Right cardiac atrium (tissue), 5 donors: Measurements from ENCODE around the gene NUP88. TPM values are rescaled to one million over a fixed set of nuclear protein-coding genes. Genes with fewer than 3 reads are reported as not detected.

Experiments
- ATAC-seq, 2 donors: fragments of 200-7000 bp; cut with Tn5 transposase; one replicate each; pipeline versions ENCODE4 v1.8.0 to v1.9.1; 2020; ENCODE audit warnings: moderate library complexity in 2 of 2, mild to moderate bottlenecking in 1 of 2
- DNase-seq, 3 donors: peaks; one replicate each; pipeline ENCODE4 v3.0.0-alpha.2; 2020
- H3K27ac ChIP-seq: one replicate; pipeline ENCODE4 v1.5.1; 2013; ENCODE audit warnings: mild to moderate bottlenecking, low read length, control low read depth, moderate library complexity
- H3K27me3 ChIP-seq: one replicate; pipeline ENCODE4 v1.6.1; 2013; ENCODE audit not compliant: control insufficient read depth, insufficient read depth
- H3K4me1 ChIP-seq: one replicate; pipeline ENCODE4 v1.6.1; 2013; ENCODE audit warnings: low read length; ENCODE audit not compliant: control insufficient read depth, insufficient read depth
- H3K4me3 ChIP-seq: one replicate; pipeline ENCODE4 v1.5.1; 2013; ENCODE audit warnings: low read length, control low read depth
- H3K9me3 ChIP-seq: one replicate; pipeline ENCODE4 v1.6.1; 2013; ENCODE audit warnings: low read length; ENCODE audit not compliant: control insufficient read depth
- WGBS: extraction: QIAGEN DNeasy Blood & Tissue Kit; methylation state at CpG from one replicate; pipeline ENCODE4 v1.1.7; 2013; 5-methylcytosine and 5-hydroxymethylcytosine counted together
- intact Hi-C, 4 donors: fragments of 100-400 bp; cut with DNase I; formaldehyde crosslinking; loops; one replicate each; pipeline versions ENCODE4 v1.11.0 to v1.14.0; 2022 to 2023
- polyA plus RNA-seq: library from polyadenylated mRNA; stranded (reverse); fragments of 200-250 nt; gene quantifications from one replicate; pipeline ENCODE4 v1.2.3, GENCODE V29; 2013
- total RNA-seq, 4 donors: library from RNA; stranded (reverse); fragmentation: NEBNext Ultra II Directional; extraction: Animal tissue kit (Norgen Biotek cat#: 25700); gene quantifications; one replicate each; pipeline ENCODE4 v1.2.1, GENCODE V29; 2021
- donor health status: healthy with polysubstance abuse.
- donor health status: DM: no; HTN: yes; CAD: no.
- donor health status: DM: no; HTN: no; CAD: no.
- donor health status: DM: no; HTN: yes; CAD: no; lungs with severe emphysema.
- donor health status: DM: yes; HTN: yes; CAD: no.

NUP88 gene
- total and polyA plus RNA-seq, 5 donors: 28.5 to 42.1 (median 37.2) TPM

DNA sequence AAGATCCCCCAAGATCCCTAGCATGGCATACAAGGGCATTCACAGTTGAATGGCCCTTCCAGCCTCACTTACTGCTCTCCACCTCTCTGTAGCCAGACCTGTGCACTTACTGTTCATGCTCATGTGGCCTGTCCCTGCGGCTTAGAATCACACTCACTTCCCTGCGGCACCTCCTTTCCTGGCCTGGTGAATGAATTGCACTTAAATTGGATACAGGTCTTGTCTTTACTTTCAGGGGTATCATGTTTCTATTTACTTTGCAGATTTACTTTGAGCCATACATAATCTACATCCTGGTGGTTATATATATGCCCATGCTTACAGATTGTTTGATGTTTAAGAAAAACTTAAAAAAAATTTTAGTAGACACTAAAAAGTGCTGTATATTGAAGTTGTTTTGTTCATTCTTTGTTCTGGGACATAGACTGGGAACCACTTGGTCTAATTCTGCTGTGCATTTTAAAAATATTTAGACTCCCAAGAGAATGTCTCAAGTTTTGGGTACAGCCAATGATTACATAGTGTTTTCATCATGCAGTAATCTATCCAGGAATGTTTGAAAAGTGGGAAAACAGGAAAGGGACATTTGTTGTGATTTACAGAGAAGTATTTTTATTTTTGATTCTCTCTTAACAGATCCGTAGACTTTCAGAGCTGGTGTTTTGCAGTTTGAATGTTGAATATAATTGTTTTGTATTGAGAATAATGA is 63.9 kb downstream of the NUP88 start:
- Histone ChIP-seq H3K4me1 (peaks cover 1% of the 10 kb centered on the region), H3K27me3 (no peaks in the 10 kb centered on the region), H3K9me3 (no peaks in the 10 kb centered on the region), H3K27ac (peak overlapping the region; percentile 76), H3K4me3 (no peak overlapping the region)
- DNase-seq: no peak
- intact Hi-C loops: no loop called here
- 62% methylated on average over 3 of the region's 3 CpGs for WGBS
- ATAC-seq: peak in 1 of 2 donors; percentile 57

DNA sequence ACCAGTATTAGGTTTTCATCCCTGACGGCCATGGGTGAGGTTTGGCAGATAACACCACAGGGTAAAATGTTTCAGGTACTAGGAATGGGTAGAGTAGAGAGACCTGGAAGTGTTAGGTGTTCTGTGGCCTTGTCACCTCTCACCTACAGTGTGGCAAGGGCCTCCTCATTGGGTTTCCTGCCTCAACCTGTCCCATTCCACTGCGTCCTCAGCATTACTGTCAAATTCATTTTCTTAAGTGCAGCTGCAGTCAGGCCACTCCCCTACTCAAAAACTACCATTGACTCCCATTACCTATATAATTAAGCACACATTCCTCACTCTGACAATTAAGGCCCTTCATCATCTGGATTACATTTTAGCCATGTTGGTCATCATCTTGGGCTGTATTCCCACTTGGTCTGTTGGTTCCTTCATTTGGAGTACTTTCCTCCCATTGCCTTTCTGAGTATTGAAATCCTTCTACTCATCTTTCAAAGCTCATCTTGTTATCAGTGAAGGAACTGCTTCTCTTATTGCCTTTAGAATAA is 64.5 kb downstream of the NUP88 start:
- 86% methylated on average over 2 of the region's 2 CpGs for WGBS
- H3K27me3 ChIP-seq: no peaks in the 10 kb centered on the region
- DNase-seq (no peak), ATAC-seq (no peak)
- intact Hi-C loops: no loop called here
- H3K4me1 ChIP-seq: peaks cover 1% of the 10 kb centered on the region
- H3K9me3 ChIP-seq: no peaks in the 10 kb centered on the region
- H3K4me3 ChIP-seq: no peak overlapping the region
- peak overlapping the region; percentile 76 for H3K27ac ChIP-seq

DNA sequence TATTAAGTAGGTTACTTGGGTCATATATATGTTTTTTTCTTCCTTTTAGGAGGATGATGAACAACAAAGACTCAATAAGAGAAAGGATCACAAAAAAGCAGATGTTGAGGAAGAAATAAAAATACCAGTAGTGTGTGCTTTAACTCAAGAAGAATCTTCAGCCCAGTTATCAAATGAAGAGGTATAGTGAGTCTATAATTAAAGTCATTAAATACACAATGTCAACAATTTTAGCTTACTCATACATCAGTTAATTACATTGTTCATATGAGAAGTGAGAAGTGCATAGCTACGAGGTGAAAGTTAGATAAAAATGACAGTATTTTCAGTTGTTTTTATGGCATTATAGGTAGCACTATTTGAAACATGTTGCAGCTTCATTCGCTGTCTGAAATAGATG is 65.2 kb downstream of the NUP88 start:
- no peak for ATAC-seq
- Histone ChIP-seq H3K9me3 (no peaks in the 10 kb centered on the region), H3K4me3 (no peak overlapping the region), H3K27ac (no peak overlapping the region), H3K27me3 (no peaks in the 10 kb centered on the region), H3K4me1 (peaks cover 1% of the 10 kb centered on the region)
- DNase-seq: no peak
- intact Hi-C loops: no loop called here
- WGBS: 92% methylated on average over 2 of the region's 2 CpGs

DNA sequence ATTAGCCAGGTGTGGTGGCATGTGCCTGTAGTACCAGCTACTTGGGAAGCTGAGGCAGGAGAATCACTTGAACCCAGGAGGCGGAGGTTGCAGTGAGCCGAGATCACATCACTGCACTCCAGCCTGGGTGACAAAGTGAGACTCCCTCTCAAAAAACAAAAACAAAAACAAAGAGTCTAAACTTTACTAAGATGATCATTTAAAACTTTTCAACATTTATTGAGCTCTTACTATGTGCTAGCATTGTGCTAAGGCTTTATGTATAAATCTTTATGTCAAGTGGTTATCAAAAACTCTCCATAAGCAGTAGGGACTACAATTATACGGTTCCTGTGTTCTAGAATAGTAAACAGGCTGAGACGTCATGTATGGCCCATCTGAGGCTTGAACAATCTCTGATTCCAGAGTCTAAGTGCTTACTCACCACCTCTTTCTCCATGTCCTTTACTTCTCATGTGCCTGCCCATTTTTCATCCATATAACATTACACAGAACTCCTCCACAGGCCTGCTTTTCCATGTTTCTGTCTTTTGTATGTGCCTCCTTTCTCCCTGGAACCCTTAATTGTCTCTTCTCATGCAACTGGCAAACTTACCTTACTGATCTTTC is 66.7 kb downstream of the NUP88 start:
- Histone ChIP-seq H3K4me3 (no peak overlapping the region), H3K27ac (no peak overlapping the region), H3K27me3 (no peaks in the 10 kb centered on the region), H3K9me3 (no peaks in the 10 kb centered on the region), H3K4me1 (peaks cover 1% of the 10 kb centered on the region)
- intact Hi-C loops: no loop called here
- DNase-seq (no peak), ATAC-seq (no peak)
- WGBS: 93% methylated on average over 4 of the region's 4 CpGs

DNA sequence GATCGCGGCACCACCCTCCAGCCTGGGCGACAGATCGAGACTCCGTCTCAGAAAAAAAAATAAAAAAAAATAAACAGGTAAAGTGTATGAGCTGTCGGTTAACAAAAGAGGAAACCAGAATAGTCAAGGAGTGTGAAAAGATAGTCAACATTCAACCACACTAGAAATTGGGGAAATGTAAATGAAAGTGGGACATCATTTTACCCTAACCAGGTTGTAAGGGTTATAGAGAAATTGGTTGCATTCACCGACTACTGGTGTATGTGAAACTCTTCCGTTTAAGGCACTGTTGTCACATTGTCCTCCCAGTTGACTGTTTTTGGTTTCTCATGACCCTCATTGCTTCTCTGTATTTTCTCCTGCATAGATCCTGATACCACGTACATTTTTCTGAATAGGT is 74.5 kb downstream of the NUP88 start:
- 96% methylated on average over 9 of the region's 9 CpGs for WGBS

More for the DNA sequence above, 74.5 kb downstream of the NUP88 start:
- no peak overlapping the region for H3K27ac ChIP-seq
- no peak overlapping the region for H3K4me3 ChIP-seq
- DNase-seq (no peak), ATAC-seq (no peak)
- no peaks in the 10 kb centered on the region for H3K27me3 ChIP-seq
- intact Hi-C loops: no loop called here
- H3K4me1 ChIP-seq: no peaks in the 10 kb centered on the region
- no peaks in the 10 kb centered on the region for H3K9me3 ChIP-seq

Other genes starting within 250 kb of the NUP88 start
- gene ZNF594, start 227.8 kb downstream of the NUP88 start, total RNA-seq: 1 to 10 TPM; 6.8 to 8.2 (median 7.8) TPM
- 2.4 TPM for gene ZNF594, start 227.8 kb downstream of the NUP88 start, polyA plus RNA-seq
- gene SCIMP, start 184.8 kb downstream of the NUP88 start, total RNA-seq: 1 to 10 TPM; 1.9 to 3.7 (median 2.8) TPM
- gene SCIMP, start 184.8 kb downstream of the NUP88 start, polyA plus RNA-seq: 0.38 TPM
- gene RABEP1, start 137.4 kb downstream of the NUP88 start, total RNA-seq: 10 to 100 TPM; 46.1 to 53.2 (median 47.6) TPM
- 18.6 TPM for gene RABEP1, start 137.4 kb downstream of the NUP88 start, polyA plus RNA-seq
- 10 to 100 TPM; 28.3 to 31.4 (median 28.7) TPM for gene RPAIN, start 520 bp upstream of the NUP88 start, total RNA-seq
- gene RPAIN, start 520 bp upstream of the NUP88 start, polyA plus RNA-seq: 46.7 TPM
- 100 to 1,000 TPM in 1 of 4 donors, 10 to 100 TPM in 3; 86.7 to 101 (median 93.8) TPM for gene C1QBP, start 19.5 kb upstream of the NUP88 start, total RNA-seq
- 143 TPM for gene C1QBP, start 19.5 kb upstream of the NUP88 start, polyA plus RNA-seq
- 1 to 10 TPM; 5.1 to 8.5 (median 6.1) TPM for gene DHX33, start 49.3 kb upstream of the NUP88 start, total RNA-seq
- 2.7 TPM for gene DHX33, start 49.3 kb upstream of the NUP88 start, polyA plus RNA-seq
- 10 to 100 TPM; 26.0 to 38.3 (median 34.9) TPM for gene DERL2, start 66.5 kb upstream of the NUP88 start, total RNA-seq
- gene DERL2, start 66.5 kb upstream of the NUP88 start, polyA plus RNA-seq: 43.0 TPM
- 10 to 100 TPM in 3 of 4 donors, 1 to 10 TPM in 1; 8.1 to 12.3 (median 11.0) TPM for gene MIS12, start 66.9 kb upstream of the NUP88 start, total RNA-seq
- 7.9 TPM for gene MIS12, start 66.9 kb upstream of the NUP88 start, polyA plus RNA-seq
- gene NLRP1, start 164.8 kb upstream of the NUP88 start, total RNA-seq: 10 to 100 TPM; 10.3 to 17.5 (median 11.6) TPM
- gene NLRP1, start 164.8 kb upstream of the NUP88 start, polyA plus RNA-seq: 14.5 TPM